GM21576 (cell line): Measurements from ENCODE around the gene TCF7.
"Not testable (repeated sequence)": the region's sequence is repeated elsewhere in the genome, so short reads cannot be mapped to it uniquely, and the experiment has no call there.

ENCODE experiments used
- ATAC-seq: cut with Tn5 transposase; IDR thresholded peaks from one replicate; pipeline ENCODE4 v1.9.1; 2021; ENCODE audit warnings: mild to moderate bottlenecking, moderate library complexity; ENCODE audit not compliant: unreplicated experiment

The TCF7 gene

DNA sequence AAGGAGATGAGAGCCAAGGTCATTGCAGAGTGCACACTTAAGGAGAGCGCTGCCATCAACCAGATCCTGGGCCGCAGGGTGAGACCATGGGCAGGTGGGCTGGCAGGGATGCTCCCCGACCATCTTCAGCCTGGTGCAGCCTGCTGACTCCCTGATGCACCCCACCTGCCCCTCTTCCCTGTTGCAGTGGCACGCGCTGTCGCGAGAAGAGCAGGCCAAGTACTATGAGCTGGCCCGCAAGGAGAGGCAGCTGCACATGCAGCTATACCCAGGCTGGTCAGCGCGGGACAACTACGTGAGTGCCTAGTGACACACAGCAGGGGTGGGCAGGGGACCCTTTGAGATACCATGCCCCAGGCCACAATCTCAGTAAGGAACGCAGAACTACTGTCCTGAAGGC lies 28.3 kb downstream of the TCF7 start:
- ATAC-seq = no peak

DNA sequence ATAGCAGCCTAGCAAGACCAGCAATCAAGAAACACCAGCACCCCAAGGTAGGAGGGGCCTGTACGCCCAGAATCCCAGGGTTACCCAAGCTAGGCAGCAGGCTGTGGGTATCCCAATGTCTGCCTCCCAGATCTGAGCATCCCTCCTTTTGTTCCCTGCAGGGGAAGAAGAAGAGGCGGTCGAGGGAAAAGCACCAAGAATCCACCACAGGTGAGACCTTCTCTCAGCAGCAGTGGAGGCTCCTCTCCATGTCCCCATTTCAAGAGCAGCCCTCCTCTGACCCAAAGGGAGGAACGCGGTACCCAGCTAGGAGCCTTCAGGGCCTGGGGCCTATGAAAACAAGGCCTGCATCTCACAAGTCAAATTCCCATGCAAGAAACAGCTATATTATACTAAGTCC lies 28.9 kb downstream of the TCF7 start:
- ATAC-seq = no peak

- no peak for ATAC-seq
Measured at GRCh38 chr5:134143944-134144941, 29.8 kb downstream of the TCF7 start.

- ATAC-seq = no peak
Measured at GRCh38 chr5:134145041-134145757, 30.7 kb downstream of the TCF7 start.

DNA sequence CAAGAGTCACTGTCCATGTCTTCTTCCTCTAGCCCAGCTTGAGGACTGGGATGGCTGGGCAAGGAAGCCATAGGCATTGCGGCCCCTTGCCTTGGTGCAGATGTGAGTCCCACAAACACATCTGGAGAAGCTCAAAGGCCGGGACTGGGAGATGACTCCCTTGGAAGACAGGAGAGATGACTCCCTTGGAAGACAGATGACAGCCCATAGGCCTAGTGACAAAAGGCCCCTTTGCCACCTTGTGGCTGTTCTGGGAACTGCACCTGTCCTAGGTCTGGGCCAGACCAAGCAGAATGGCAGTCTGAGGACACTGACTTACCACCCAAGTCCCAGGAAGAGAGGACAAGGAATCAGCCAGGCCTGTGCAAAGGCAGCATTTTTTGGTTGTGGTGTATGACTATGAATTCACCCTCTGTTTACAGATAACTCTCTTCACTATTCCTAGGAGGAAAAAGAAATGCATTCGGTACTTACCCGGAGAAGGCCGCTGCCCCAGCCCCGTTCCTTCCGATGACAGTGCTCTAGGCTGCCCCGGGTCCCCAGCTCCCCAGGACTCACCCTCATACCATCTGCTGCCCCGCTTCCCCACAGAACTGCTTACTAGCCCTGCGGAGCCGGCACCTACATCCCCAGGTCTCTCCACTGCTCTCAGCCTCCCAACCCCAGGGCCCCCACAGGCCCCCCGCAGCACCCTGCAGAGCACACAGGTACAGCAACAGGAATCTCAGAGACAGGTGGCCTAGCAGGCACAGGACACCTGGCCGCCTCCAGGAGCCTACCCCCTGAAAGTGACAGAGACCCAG lies 31.5 kb downstream of the TCF7 start:
- peak; percentile 59 for ATAC-seq

DNA sequence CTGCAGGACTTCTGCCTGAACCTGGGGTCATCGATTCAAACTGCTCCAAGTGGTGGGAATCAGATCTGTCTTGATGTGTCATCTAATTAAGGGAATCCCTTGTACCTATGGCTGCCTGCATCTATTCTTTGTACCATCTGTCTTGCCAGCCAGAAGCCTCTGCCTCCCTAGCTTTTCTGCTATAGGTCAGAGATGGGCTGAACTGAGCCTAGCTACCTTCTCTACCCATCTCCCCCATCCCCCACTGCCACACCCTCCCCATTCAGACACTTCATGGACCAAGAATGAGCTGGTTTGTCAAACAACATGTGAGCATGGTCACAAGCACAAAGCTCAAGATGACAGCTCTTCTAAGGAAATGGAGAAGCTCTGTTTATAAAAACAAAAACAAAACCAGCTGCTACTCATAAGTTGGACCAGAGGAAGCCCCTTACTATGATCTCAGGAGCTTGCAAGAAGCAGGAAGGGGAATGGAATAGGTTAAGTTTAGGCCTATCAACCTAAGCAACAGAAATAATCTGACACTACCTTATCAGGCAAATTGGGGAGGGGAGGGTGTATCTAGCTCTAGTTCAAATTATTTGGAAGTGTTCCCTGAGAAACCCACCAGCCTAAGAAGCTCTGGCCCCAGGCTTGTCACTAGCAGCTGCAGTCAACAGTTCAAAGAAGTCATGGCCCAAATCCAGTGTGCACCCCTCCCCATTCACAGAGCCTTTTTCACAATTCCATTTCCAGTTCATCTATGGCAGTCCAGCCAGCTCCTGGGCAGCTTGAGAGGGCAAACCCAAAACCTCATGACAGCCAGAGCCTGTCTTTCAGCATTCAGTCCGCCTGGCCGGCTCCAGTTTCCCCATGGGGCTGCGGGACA lies 32.4 kb downstream of the TCF7 start:
- no peak for ATAC-seq

DNA sequence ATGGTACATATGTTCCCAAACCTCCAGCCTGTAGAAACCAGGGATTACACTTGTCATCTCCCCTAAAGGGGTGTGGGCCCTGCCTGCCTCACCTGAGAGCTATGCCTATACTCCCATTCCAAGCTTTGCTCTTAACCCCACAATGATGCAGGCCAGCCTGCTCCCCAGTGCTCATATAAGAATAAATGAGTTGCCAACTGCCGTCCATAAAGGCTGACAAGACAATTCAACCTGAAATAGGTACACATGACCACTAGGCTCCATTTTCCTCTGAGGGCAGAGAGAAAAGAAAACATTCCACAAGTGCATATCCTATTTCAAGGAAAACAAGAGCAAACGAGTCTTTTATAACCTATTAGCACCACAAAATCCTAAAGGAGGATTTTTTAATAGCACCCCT lies 33.8 kb downstream of the TCF7 start:
- ATAC-seq = no peak

DNA sequence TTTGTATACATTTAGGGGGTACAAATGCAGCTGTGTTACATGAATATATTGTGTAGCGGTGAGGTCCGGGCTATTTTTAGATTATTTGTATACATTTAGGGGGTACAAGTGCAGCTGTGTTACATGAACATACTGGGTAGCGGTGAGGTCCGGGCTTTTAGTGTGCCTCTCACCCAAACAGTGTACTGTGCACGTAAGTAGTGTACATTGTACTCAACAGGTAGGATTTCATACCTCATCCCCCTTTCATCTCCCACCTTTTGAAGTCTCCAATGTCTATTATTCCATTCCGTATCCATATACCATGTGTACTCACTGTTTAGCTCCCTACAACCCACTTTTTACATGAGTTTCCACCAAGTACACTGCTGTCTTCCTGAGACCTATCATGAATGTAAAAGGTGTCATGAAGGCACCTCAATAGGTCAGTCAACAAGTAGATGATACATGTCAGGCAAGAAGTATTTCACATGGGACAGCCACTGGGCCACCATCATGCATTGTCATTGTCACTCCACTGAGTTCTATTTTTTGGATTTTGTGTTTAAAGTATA lies 34.6 kb downstream of the TCF7 start:
- no peak for ATAC-seq

DNA sequence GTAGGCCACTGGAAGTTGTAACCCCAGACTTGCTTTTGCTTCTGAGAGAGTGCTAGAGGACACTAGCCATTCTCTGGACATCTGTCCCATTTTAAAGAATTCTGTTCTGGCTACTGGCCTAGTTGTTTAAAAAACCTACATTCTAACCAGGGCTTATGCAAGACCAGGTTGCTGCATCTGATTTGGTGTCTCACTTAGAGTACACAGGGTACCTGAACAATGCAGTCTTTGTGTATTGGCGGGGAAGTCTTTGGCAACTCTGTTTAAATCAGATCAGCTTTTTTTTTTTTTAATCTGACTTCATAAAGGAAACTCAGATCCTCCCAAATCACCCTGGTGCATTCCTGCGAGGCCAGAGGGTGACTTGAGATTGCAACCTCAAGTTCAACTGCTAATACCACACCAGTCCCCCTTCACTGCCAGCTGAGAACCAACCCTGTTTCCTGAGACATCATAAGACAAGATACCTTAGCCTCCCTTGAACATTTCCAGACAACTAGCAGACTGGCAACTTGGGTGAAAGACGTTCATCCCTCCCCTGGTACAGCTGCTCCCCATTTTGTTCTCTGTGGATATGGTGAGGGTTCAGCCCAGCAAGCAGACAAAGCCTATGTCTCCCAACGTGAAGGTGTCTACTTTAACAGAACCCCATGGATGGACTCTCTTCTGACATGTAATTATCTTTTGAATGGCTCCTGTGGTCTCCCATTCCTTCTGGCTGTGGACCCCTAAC lies 35.3 kb downstream of the TCF7 start:
- ATAC-seq = no peak

DNA sequence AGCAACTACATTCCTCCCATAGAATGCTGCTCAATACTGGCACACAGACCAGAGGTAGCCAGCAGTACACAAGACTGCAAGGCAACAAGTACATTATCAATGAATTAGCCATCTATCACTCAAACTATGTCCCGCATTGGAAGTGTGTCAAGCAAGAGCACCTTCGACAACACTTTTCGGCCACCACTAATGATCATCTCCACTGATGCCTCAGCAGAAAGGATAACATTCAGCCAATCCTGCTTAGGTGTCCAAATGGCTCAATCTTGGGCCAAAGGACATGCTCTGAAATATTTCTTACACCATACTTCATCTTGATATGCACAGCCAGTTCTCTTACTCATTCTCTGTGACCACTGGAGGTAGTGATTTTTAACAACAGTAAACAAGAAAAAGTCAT lies 37.2 kb downstream of the TCF7 start:
- no peak for ATAC-seq

DNA sequence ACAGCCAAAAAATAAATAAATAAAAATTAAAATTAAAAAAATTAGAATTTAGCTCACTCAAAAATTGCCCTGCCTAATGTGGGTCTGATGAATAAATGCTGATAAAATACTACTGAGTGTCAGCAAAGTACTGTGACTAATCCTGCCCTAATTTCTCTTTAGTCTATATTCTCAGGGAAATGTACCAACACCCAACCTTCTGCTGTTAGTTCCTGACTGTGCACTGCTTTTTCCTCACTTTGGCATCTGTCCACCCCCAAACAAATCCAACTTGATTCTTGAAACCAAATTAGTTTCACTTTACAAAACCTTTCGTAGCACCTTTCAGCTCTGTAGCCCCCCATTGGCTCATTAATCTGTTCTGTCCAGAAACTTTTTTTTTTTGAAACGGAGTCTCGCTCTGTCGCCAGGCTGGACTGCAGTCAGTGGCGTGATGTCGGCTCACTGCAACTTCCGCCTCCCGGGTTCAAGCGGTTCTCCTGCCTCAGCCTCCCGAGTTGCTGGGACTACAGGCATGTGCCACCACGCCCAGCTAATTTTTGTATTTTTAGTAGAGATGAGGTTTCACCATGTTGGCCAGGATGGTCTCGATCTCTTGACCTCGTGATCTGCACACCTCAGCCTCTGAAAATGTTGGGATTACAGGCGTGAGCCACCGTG lies 37.8 kb downstream of the TCF7 start:
- not testable (repeated sequence) for ATAC-seq

- ATAC-seq = no peak
Measured at GRCh38 chr5:134153241-134153640, 38.8 kb downstream of the TCF7 start.

- ATAC-seq = no peak
Measured at GRCh38 chr5:134153657-134154056, 39.2 kb downstream of the TCF7 start.

DNA sequence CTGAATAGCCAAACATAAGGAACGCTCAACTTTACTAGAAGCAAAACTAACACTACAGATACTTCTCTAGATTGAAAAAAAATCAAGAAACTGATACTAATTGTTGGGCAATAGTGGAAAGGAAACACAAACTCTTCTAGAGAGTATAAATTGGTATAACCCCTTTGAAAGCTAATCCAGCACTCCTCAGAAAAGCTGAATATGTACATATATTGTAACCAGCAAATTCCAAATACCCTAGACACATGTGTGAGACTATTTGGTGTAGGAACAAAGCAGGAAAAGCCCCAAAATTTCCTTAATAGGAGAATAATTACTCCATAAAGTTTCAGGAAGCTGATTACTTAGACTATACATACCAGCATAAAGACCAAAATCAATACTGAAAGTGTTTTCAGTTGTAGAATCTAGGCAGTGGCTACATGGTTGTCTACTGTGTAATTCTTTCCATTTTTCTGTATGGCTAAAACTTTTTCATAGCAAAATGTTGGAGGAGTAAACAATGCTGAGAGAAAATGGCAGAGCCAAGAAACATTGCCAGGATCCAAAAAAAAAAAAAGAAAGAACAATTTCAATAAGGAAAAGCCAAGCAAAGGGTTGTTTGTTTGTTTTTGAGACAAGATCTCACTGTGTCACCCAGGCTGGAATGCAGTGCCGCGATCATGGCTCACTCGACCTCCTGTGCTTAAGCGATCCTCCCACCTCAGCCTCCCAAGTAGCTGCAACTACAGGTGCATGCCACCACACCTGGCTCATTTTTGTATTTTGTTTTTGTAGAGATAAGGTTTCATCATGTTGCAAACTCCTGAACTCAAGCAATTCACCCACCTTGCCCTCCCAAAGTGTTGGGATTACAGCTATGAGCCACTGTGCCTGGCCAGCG lies 47.3 kb downstream of the TCF7 start:
- no peak for ATAC-seq

DNA sequence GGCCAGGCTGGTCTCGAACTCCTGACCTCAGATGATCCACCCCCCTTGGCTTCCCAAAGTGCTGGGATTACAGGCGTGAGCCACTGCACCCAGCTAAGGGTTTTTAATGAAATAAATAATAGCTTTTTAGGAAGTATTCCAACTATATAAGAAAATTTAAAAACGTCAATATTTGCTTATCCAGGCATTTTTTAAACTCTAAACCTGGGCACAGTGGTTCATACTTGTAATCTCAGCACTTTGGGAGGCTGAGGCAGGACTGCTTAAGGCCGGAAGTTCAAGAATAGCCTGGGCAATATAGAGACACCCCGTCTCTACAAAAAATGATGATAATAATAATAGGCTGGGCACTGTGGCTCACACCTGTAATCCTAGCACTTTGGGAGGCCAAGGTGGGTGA lies 48.1 kb downstream of the TCF7 start:
- ATAC-seq = no peak

GRCh38 chr5:134171972-134172371 lies 57.5 kb downstream of the TCF7 start:
- ATAC-seq = no peak
